ENCODE results near the gene RPL7A. TPM values are rescaled to one million over a fixed set of nuclear protein-coding genes. Genes with fewer than 3 reads are reported as not detected.

The RPL7A gene
- total RNA-seq, 1 donor from 2014 or later, result 2,220 TPM

- Mint-ChIP-seq H3K27ac (no peak overlapping the region), H3K4me3 (no peak overlapping the region), H3K9me3 (no peaks in the 10 kb centered on the region), H3K27me3 (ENCODE audit: low read depth) (no peaks in the 10 kb centered on the region), H3K36me3 (no peaks in the 10 kb centered on the region), H3K4me1 (peaks cover 9% of the 10 kb centered on the region)
- no peak for DNase-seq (ENCODE audit: low spot score in 2 of 2, unreplicated experiment in 2 of 2)
- no peak for TF ChIP-seq CTCF (IDR thresholded peaks at IDR 0.05; ENCODE audit: unreplicated experiment)
These were observed 31.4 kb downstream of the RPL7A start for GRCh38 chr9:133379153-133380086.

GRCh38 chr9:133380734-133381133 is 32.7 kb downstream of the RPL7A start:
- no peaks in the 10 kb centered on the region for H3K9me3 Mint-ChIP-seq
- no peak overlapping the region for H3K27ac Mint-ChIP-seq
- no peak for TF ChIP-seq CTCF (IDR thresholded peaks at IDR 0.05; ENCODE audit: unreplicated experiment)
- H3K4me3 Mint-ChIP-seq, result no peak overlapping the region
- peaks cover 2% of the 10 kb centered on the region for H3K4me1 Mint-ChIP-seq
- H3K27me3 Mint-ChIP-seq (ENCODE audit: low read depth), result no peaks in the 10 kb centered on the region
- no peak for DNase-seq (ENCODE audit: low spot score in 2 of 2, unreplicated experiment in 2 of 2)
- H3K36me3 Mint-ChIP-seq, result no peaks in the 10 kb centered on the region

- DNase-seq (ENCODE audit: low spot score in 2 of 2, unreplicated experiment in 2 of 2), result no peak
- no peak for TF ChIP-seq CTCF (IDR thresholded peaks at IDR 0.05; ENCODE audit: unreplicated experiment)
- Mint-ChIP-seq H3K27ac (no peak overlapping the region), H3K9me3 (no peaks in the 10 kb centered on the region), H3K27me3 (ENCODE audit: low read depth) (no peaks in the 10 kb centered on the region), H3K4me1 (no peaks in the 10 kb centered on the region), H3K36me3 (no peaks in the 10 kb centered on the region), H3K4me3 (no peak overlapping the region)
These were observed 34.6 kb downstream of the RPL7A start for GRCh38 chr9:133382507-133383141.

GRCh38 chr9:133383438-133383837 is 35.4 kb downstream of the RPL7A start:
- H3K36me3 Mint-ChIP-seq, result no peaks in the 10 kb centered on the region
- no peak overlapping the region for H3K4me3 Mint-ChIP-seq
- H3K27ac Mint-ChIP-seq, result no peak overlapping the region
- H3K27me3 Mint-ChIP-seq (ENCODE audit: low read depth), result no peaks in the 10 kb centered on the region
- TF ChIP-seq CTCF (IDR thresholded peaks at IDR 0.05; ENCODE audit: unreplicated experiment), result no peak
- no peaks in the 10 kb centered on the region for H3K9me3 Mint-ChIP-seq
- no peak for DNase-seq (ENCODE audit: low spot score in 2 of 2, unreplicated experiment in 2 of 2)
- H3K4me1 Mint-ChIP-seq, result no peaks in the 10 kb centered on the region

GRCh38 chr9:133384736-133385321 is 36.8 kb downstream of the RPL7A start:
- H3K9me3 Mint-ChIP-seq, result no peaks in the 10 kb centered on the region
- DNase-seq (ENCODE audit: low spot score in 2 of 2, unreplicated experiment in 2 of 2), result no peak
- H3K4me3 Mint-ChIP-seq, result no peak overlapping the region
- no peak overlapping the region for H3K27ac Mint-ChIP-seq
- no peaks in the 10 kb centered on the region for H3K36me3 Mint-ChIP-seq
- peaks cover 2% of the 10 kb centered on the region for H3K27me3 Mint-ChIP-seq (ENCODE audit: low read depth)
- no peaks in the 10 kb centered on the region for H3K4me1 Mint-ChIP-seq
- TF ChIP-seq CTCF (IDR thresholded peaks at IDR 0.05; ENCODE audit: unreplicated experiment), result no peak
